Astrocyte (in vitro differentiated cells and primary cell): ENCODE data around the gene TMPRSS9.

Experiments
- CTCF ChIP-seq: IDR thresholded peaks from 2 replicates; pipeline ENCODE4 v1.5.1; 2011; ENCODE audit warnings: low read depth, mild to moderate bottlenecking, inconsistent platforms, low read length, moderate library complexity; ENCODE audit not compliant: insufficient read depth
- EZH2 ChIP-seq: IDR thresholded peaks from 2 replicates; pipeline ENCODE4 v1.6.1; 2012; ENCODE audit warnings: mild to moderate bottlenecking, low read length, inconsistent platforms; ENCODE audit not compliant: insufficient read depth

DNA sequence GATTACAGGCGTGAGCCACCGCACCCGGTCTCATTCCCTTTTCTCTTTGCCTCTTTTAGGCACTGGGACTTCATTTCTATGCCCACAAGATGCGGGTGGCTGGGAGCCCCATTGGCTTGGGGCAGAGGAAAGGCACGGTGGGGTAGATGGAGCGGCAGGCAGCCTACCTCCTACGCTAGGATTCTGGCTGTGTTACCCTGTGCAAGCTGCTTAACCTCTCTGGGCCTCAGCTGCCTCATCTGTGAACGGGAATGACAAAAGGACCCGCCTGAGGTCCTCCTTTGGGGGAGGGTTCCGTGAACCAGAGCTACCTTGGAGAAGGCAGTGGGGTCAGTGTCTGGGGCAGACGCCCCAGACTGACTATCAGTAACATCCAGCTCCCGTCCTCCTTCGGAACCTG, 42.8 kb upstream of the TMPRSS9 start:
- TF ChIP-seq CTCF (no peak), EZH2 (no peak)
